ENCODE data around the gene IFNL4.

- TF ChIP-seq POLR2AphosphoS5 (IDR thresholded peaks at IDR 0.05; ENCODE audit: low read depth, low read length) (no peak), POLR2A (IDR thresholded peaks at IDR 0.05; ENCODE audit: low read depth, low read length) (no peak), POU2F2 (IDR thresholded peaks at IDR 0.05; ENCODE audit: low read depth, low read length) (no peak), TAF1 (IDR thresholded peaks at IDR 0.05; ENCODE audit: low read depth, low read length) (no peak), PAX5 (IDR thresholded peaks at IDR 0.05; ENCODE audit: insufficient read depth, low read length, severe bottlenecking) (no peak), SPI1 (IDR thresholded peaks at IDR 0.05; ENCODE audit: low read depth, low read length) (no peak)
Observed at GRCh38 chr19:39284032-39284431, 35.4 kb upstream of the IFNL4 start.

Data from GM12891 (cell line).